Kidney (tissue), 14 donors: ENCODE measurements around the gene PLEKHJ1. TPM values are rescaled to one million over a fixed set of nuclear protein-coding genes. Genes with fewer than 3 reads are reported as not detected.

Source experiments
- DNase-seq, 5 donors: peaks; one replicate each; pipeline ENCODE4 v3.0.0-alpha.2; 2013 to 2020
- FAIRE-seq: peaks from 2 replicates; lab custom pipeline; 2012; peaks lifted over from hg19 to GRCh38; lab: Jason Lieb, UNC
- H3K27ac ChIP-seq, 2 donors: one replicate each; pipeline ENCODE4 v1.7.0; 2013; ENCODE audit warnings: low read depth in 2 of 2, low read length in 2 of 2, inconsistent platforms in 1 of 2
- H3K27me3 ChIP-seq: one replicate; pipeline ENCODE4 v1.7.1; 2013; ENCODE audit warnings: low read length, inconsistent platforms; ENCODE audit not compliant: control insufficient read depth, insufficient read depth
- H3K36me3 ChIP-seq, 3 donors: one replicate each; pipeline versions ENCODE4 v1.7.0 to v1.7.1; 2013; ENCODE audit warnings: low read length in 3 of 3, control low read depth in 1 of 3, inconsistent platforms in 1 of 3; ENCODE audit not compliant: insufficient read depth in 3 of 3, control insufficient read depth in 2 of 3
- H3K4me1 ChIP-seq, 3 donors: one replicate each; pipeline versions ENCODE4 v1.7.0 to v1.7.1; 2013; ENCODE audit warnings: low read length in 3 of 3, inconsistent platforms in 1 of 3, low read depth in 1 of 3; ENCODE audit not compliant: control insufficient read depth in 2 of 3, insufficient read depth in 2 of 3
- H3K4me3 ChIP-seq, 3 donors: one replicate each; pipeline versions ENCODE4 v1.7.0 to v1.8.1; 2013; ENCODE audit warnings: low read length in 3 of 3, control low read depth in 1 of 3, inconsistent platforms in 1 of 3
- H3K9ac ChIP-seq, 3 donors: one replicate each; pipeline versions ENCODE4 v1.7.0 to v1.7.1; 2013; ENCODE audit warnings: low read length in 3 of 3, control low read depth in 1 of 3, inconsistent platforms in 1 of 3
- H3K9me3 ChIP-seq, 3 donors: one replicate each; pipeline versions ENCODE4 v1.7.0 to v1.7.1; 2013; ENCODE audit warnings: low read length in 3 of 3, control low read depth in 1 of 3, inconsistent platforms in 1 of 3; ENCODE audit not compliant: control insufficient read depth in 2 of 3, insufficient read depth in 1 of 3
- CTCF ChIP-seq: IDR thresholded peaks from 3 replicates; pipeline ENCODE4 v1.5.1; 2012; ENCODE audit warnings: mild to moderate bottlenecking, moderate library complexity, borderline replicate concordance; ENCODE audit not compliant: insufficient read depth; ENCODE audit errors: extremely low read depth
- intact Hi-C: fragments of 100-400 bp; cut with DNase I; formaldehyde crosslinking; loops from one replicate; pipeline ENCODE4 v1.11.1; 2022
- polyA plus RNA-seq: library from polyadenylated mRNA; stranded (reverse); fragments of 350-450 nt; fragmentation: Illumina TruSeq; extraction: RNeasy Lipid Tissue Mini Kit (QIAGEN cat#74804); gene quantifications from one replicate; pipeline ENCODE4 v1.2.3, GENCODE V29; 2014; ENCODE audit warnings: low read depth, low replicate concordance; ENCODE audit not compliant: insufficient read depth
- total RNA-seq: library from RNA; stranded (reverse); fragmentation: NEBNext Ultra II Directional; extraction: Animal tissue kit (Norgen Biotek cat#: 25700); gene quantifications from one replicate; pipeline ENCODE4 v1.2.1, GENCODE V29; 2021
- donor health status: control.
- donor health status: control.
- donor health status: control.
- donor health status: control.
- donor health status: control.
- donor health status: DM: yes; HTN: yes; CAD: no.
- donor health status: Normal renal cell carcinoma (clear cell type).

PLEKHJ1 gene
- total and polyA plus RNA-seq, 2 donors from 2014 or later = 59.7 to 156 TPM

GRCh38 chr19:2226840-2227360 is 9.2 kb downstream of the PLEKHJ1 start:
- Histone ChIP-seq H3K27ac (no peak overlapping the region), H3K4me3 (no peak overlapping the region), H3K4me1 (peaks cover 0 to 7% (median 0%) of the 10 kb centered on the region in 3 donors), H3K36me3 (peaks cover 0 to 11% (median 3%) of the 10 kb centered on the region in 3 donors), H3K27me3 (no peaks in the 10 kb centered on the region), H3K9me3 (no peaks in the 10 kb centered on the region), H3K9ac (no peak overlapping the region)
- DNase-seq (no peak), FAIRE-seq (no peak)
- intact Hi-C loops = no loop called here
- TF ChIP-seq CTCF = no peak

DNA sequence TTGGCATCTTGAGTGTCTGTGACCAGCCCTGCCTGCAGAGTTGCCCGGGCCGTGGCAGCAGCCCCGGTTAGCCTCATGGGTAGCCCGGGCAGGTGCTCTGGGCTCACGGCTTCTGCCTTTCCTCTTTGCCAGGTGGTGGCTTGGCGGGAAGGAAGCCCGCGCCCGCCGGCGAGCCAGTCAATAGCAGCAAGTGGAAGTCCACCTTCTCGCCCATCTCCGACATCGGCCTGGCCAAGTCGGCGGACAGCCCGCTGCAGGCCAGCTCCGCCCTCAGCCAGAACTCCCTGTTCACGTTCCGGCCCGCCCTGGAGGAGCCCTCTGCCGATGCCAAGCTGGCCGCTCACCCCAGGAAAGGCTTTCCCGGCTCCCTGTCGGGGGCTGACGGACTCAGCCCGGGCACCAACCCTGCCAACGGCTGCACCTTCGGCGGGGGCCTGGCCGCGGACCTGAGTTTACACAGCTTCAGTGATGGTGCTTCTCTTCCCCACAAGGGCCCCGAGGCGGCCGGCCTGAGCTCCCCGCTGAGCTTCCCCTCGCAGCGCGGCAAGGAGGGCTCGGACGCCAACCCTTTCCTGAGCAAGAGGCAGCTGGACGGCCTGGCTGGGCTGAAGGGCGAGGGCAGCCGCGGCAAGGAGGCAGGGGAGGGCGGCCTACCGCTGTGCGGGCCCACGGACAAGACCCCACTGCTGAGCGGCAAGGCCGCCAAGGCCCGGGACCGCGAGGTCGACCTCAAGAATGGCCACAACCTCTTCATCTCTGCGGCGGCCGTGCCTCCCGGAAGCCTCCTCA is 9.9 kb downstream of the PLEKHJ1 start:
- H3K27me3 ChIP-seq = no peaks in the 10 kb centered on the region
- peaks cover 0 to 10% (median 0%) of the 10 kb centered on the region in 3 donors for H3K4me1 ChIP-seq
- no peak overlapping the region for H3K4me3 ChIP-seq
- H3K27ac ChIP-seq = no peak overlapping the region
- no peaks in the 10 kb centered on the region for H3K9me3 ChIP-seq
- FAIRE-seq = no peak
- intact Hi-C loops = no loop called here
- DNase-seq = no peak
- H3K36me3 ChIP-seq = peaks cover 0 to 11% (median 0%) of the 10 kb centered on the region in 3 donors
- no peak for TF ChIP-seq CTCF
- H3K9ac ChIP-seq = no peak overlapping the region

- Histone ChIP-seq H3K4me1 (peaks cover 0 to 11% (median 0%) of the 10 kb centered on the region in 3 donors), H3K27ac (no peak overlapping the region), H3K9ac (no peak overlapping the region), H3K27me3 (no peaks in the 10 kb centered on the region), H3K4me3 (no peak overlapping the region), H3K9me3 (no peaks in the 10 kb centered on the region), H3K36me3 (peaks cover 0 to 11% (median under 1%) of the 10 kb centered on the region in 3 donors)
- intact Hi-C loops = no loop called here
- FAIRE-seq (no peak), DNase-seq (no peak)
- no peak for TF ChIP-seq CTCF
Observed at GRCh38 chr19:2225415-2226050, 10.6 kb downstream of the PLEKHJ1 start.
